Neural progenitor cell (in vitro differentiated cells): ENCODE measurements around the gene CCL7. TPM values are rescaled to one million over a fixed set of nuclear protein-coding genes. Genes with fewer than 3 reads are reported as not detected.

ENCODE experiments used
- DNase-seq: peaks from one replicate; pipeline ENCODE4 v3.0.0-alpha.2; 2016; ENCODE audit warnings: low spot score
- H2AFZ ChIP-seq: fragments of 200-600 bp; sonication (generic); replicated peaks from 2 replicates; pipeline ENCODE4 v1.6.1; 2016; ENCODE audit warnings: antibody characterized with exemption
- H3F3A ChIP-seq: fragments of 200-600 bp; sonication (generic); 2 replicates; pipeline ENCODE4 v1.6.1; 2016; ENCODE audit warnings: antibody characterized with exemption, low read depth
- H3K27ac ChIP-seq: fragments of 200-600 bp; sonication (generic); 2 replicates; pipeline ENCODE4 v1.5.1; 2016; ENCODE audit warnings: mild to moderate bottlenecking
- H3K27me3 ChIP-seq: fragments of 200-600 bp; sonication (generic); 2 replicates; pipeline ENCODE4 v1.6.1; 2016; ENCODE audit warnings: mild to moderate bottlenecking, moderate library complexity
- H3K36me3 ChIP-seq: fragments of 200-600 bp; sonication (generic); 2 replicates; pipeline ENCODE4 v1.5.1; 2016
- H3K4me1 ChIP-seq: fragments of 200-600 bp; sonication (generic); 2 replicates; pipeline ENCODE4 v1.6.1; 2016; ENCODE audit warnings: mixed run types
- H3K4me2 ChIP-seq: fragments of 200-600 bp; sonication (generic); 2 replicates; pipeline ENCODE4 v1.6.1; 2016
- H3K4me3 ChIP-seq: fragments of 200-600 bp; sonication (generic); 2 replicates; pipeline ENCODE4 v1.5.1; 2016
- H3K79me2 ChIP-seq: fragments of 200-600 bp; sonication (generic); 2 replicates; pipeline ENCODE4 v1.6.1; 2016; ENCODE audit warnings: low read depth
- H3K9ac ChIP-seq: fragments of 200-600 bp; sonication (generic); 2 replicates; pipeline ENCODE4 v1.6.1; 2016
- H3K9me3 ChIP-seq: fragments of 200-600 bp; sonication (generic); 2 replicates; pipeline ENCODE4 v1.5.1; 2016; ENCODE audit warnings: low read depth
- H4K20me1 ChIP-seq: fragments of 200-600 bp; sonication (generic); 2 replicates; pipeline ENCODE4 v1.6.1; 2016; ENCODE audit warnings: low read depth
- H3K27ac Mint-ChIP-seq: 3 replicates; pipeline ENCODE4 v1.8.0; 2021; ENCODE audit warnings: mixed read lengths
- H3K27me3 Mint-ChIP-seq: 2 replicates; pipeline ENCODE4 v1.8.0; 2022; ENCODE audit warnings: low read depth, mild to moderate bottlenecking, inconsistent platforms, moderate library complexity, mixed read lengths; ENCODE audit not compliant: insufficient read depth
- H3K36me3 Mint-ChIP-seq: 3 replicates; pipeline ENCODE4 v1.8.0; 2021; ENCODE audit warnings: mixed read lengths
- H3K4me1 Mint-ChIP-seq: 3 replicates; pipeline ENCODE4 v1.8.0; 2021; ENCODE audit warnings: mixed read lengths
- H3K4me3 Mint-ChIP-seq: 3 replicates; pipeline ENCODE4 v1.8.0; 2021; ENCODE audit warnings: mild to moderate bottlenecking, moderate library complexity, mixed read lengths
- H3K9me3 Mint-ChIP-seq: 3 replicates; pipeline ENCODE4 v1.8.0; 2020; ENCODE audit warnings: mixed read lengths
- CTCF ChIP-seq: fragments of 200-600 bp; sonication (generic); IDR thresholded peaks from 2 replicates; pipeline ENCODE4 v1.5.1; 2017; ENCODE audit warnings: antibody characterized with exemption, mild to moderate bottlenecking
- EZH2 ChIP-seq: fragments of 200-600 bp; sonication (generic); IDR thresholded peaks from 2 replicates; pipeline ENCODE4 v1.6.1; 2017; ENCODE audit warnings: antibody characterized with exemption, mild to moderate bottlenecking, moderate library complexity
- EZH2phosphoT487 ChIP-seq: fragments of 200-600 bp; sonication (generic); IDR thresholded peaks from 2 replicates; pipeline ENCODE4 v1.6.1; 2017; ENCODE audit warnings: antibody characterized with exemption
- total RNA-seq: library from RNA; depleted of rRNA; stranded (reverse); fragments of >200 nt; gene quantifications from 2 replicates; pipeline ENCODE4 v1.2.3, GENCODE V29; 2015; ENCODE audit warnings: low replicate concordance

The CCL7 gene
- total RNA-seq, 1 donor from 2014 or later = not detected

- H3K9me3 Mint-ChIP-seq = no peaks in the 10 kb centered on the region
- peaks cover 12% of the 10 kb centered on the region for H3K27me3 Mint-ChIP-seq
- no peak overlapping the region for H3K4me3 Mint-ChIP-seq
- H3K27ac Mint-ChIP-seq = no peak overlapping the region
- TF ChIP-seq CTCF (no peak), EZH2 (no peak), EZH2phosphoT487 (no peak)
- Histone ChIP-seq H3K4me1 (no peaks in the 10 kb centered on the region), H3K79me2 (no peaks in the 10 kb centered on the region), H2AFZ (no peak overlapping the region), H3K4me3 (no peak overlapping the region), H3K4me2 (no peak overlapping the region), H3K27me3 (no peaks in the 10 kb centered on the region), H3K36me3 (no peaks in the 10 kb centered on the region), H3F3A (peaks cover 3% of the 10 kb centered on the region), H4K20me1 (no peaks in the 10 kb centered on the region), H3K9me3 (no peaks in the 10 kb centered on the region), H3K9ac (no peak overlapping the region), H3K27ac (no peak overlapping the region)
- H3K36me3 Mint-ChIP-seq = no peaks in the 10 kb centered on the region
- no peak for DNase-seq
- peaks cover 4% of the 10 kb centered on the region for H3K4me1 Mint-ChIP-seq
These were observed 33.6 kb downstream of the CCL7 start for GRCh38 chr17:34303606-34304005.

GRCh38 chr17:34305061-34305460 is 35.0 kb downstream of the CCL7 start:
- peaks cover 12% of the 10 kb centered on the region for H3K27me3 Mint-ChIP-seq
- Histone ChIP-seq H3K4me2 (no peak overlapping the region), H3K27me3 (no peaks in the 10 kb centered on the region), H3K9me3 (no peaks in the 10 kb centered on the region), H4K20me1 (no peaks in the 10 kb centered on the region), H3K36me3 (no peaks in the 10 kb centered on the region), H3F3A (no peaks in the 10 kb centered on the region), H3K79me2 (no peaks in the 10 kb centered on the region), H2AFZ (no peak overlapping the region), H3K4me3 (no peak overlapping the region), H3K27ac (no peak overlapping the region), H3K4me1 (no peaks in the 10 kb centered on the region), H3K9ac (no peak overlapping the region)
- H3K27ac Mint-ChIP-seq = no peak overlapping the region
- peaks cover under 1% of the 10 kb centered on the region for H3K4me1 Mint-ChIP-seq
- no peaks in the 10 kb centered on the region for H3K9me3 Mint-ChIP-seq
- no peaks in the 10 kb centered on the region for H3K36me3 Mint-ChIP-seq
- TF ChIP-seq EZH2 = no peak
- TF ChIP-seq CTCF = no peak
- TF ChIP-seq EZH2phosphoT487 = no peak
- no peak for DNase-seq
- H3K4me3 Mint-ChIP-seq = no peak overlapping the region

GRCh38 chr17:34305606-34306005 is 35.6 kb downstream of the CCL7 start:
- Histone ChIP-seq H3K9me3 (no peaks in the 10 kb centered on the region), H2AFZ (no peak overlapping the region), H3K27me3 (no peaks in the 10 kb centered on the region), H3K27ac (no peak overlapping the region), H3K4me3 (no peak overlapping the region), H3K79me2 (no peaks in the 10 kb centered on the region), H4K20me1 (no peaks in the 10 kb centered on the region), H3K4me1 (no peaks in the 10 kb centered on the region), H3K9ac (no peak overlapping the region), H3K36me3 (no peaks in the 10 kb centered on the region), H3F3A (no peaks in the 10 kb centered on the region), H3K4me2 (no peak overlapping the region)
- no peaks in the 10 kb centered on the region for H3K36me3 Mint-ChIP-seq
- no peak for TF ChIP-seq EZH2
- TF ChIP-seq EZH2phosphoT487 = no peak
- no peak for TF ChIP-seq CTCF
- DNase-seq = no peak
- H3K4me1 Mint-ChIP-seq = no peaks in the 10 kb centered on the region
- peaks cover 12% of the 10 kb centered on the region for H3K27me3 Mint-ChIP-seq
- H3K4me3 Mint-ChIP-seq = no peak overlapping the region
- no peak overlapping the region for H3K27ac Mint-ChIP-seq
- H3K9me3 Mint-ChIP-seq = no peaks in the 10 kb centered on the region

GRCh38 chr17:34306466-34306865 is 36.4 kb downstream of the CCL7 start:
- Histone ChIP-seq H2AFZ (no peak overlapping the region), H3K79me2 (no peaks in the 10 kb centered on the region), H3K4me1 (no peaks in the 10 kb centered on the region), H3K27ac (no peak overlapping the region), H4K20me1 (no peaks in the 10 kb centered on the region), H3K9me3 (no peaks in the 10 kb centered on the region), H3K4me2 (no peak overlapping the region), H3K36me3 (no peaks in the 10 kb centered on the region), H3K27me3 (no peaks in the 10 kb centered on the region), H3K9ac (no peak overlapping the region), H3K4me3 (no peak overlapping the region), H3F3A (no peaks in the 10 kb centered on the region)
- TF ChIP-seq EZH2 (no peak), EZH2phosphoT487 (no peak), CTCF (peak; percentile 56)
- DNase-seq = peak; percentile 35
- Mint-ChIP-seq H3K36me3 (no peaks in the 10 kb centered on the region), H3K4me3 (no peak overlapping the region), H3K27ac (no peak overlapping the region), H3K4me1 (no peaks in the 10 kb centered on the region), H3K27me3 (peaks cover 12% of the 10 kb centered on the region), H3K9me3 (no peaks in the 10 kb centered on the region)
